HCT116 (cell line): Measurements from ENCODE around the gene GFPT2. TPM values are rescaled to one million over a fixed set of nuclear protein-coding genes. Genes with fewer than 3 reads are reported as not detected.

ENCODE experiments used
- total RNA-seq: library from RNA; stranded (reverse); gene quantifications from one replicate; pipeline ENCODE4 v1.2.1, GENCODE V29; 2021; ENCODE audit not compliant: unreplicated experiment

Gene GFPT2
- total RNA-seq, 1 experiment from 2014 or later: 16.1 TPM

Other genes with a start within 250 kb of the GFPT2 start
- gene RASGEF1C, start 144.1 kb downstream of the GFPT2 start, total RNA-seq: 1.2 TPM
- gene MAPK9, start 61.3 kb downstream of the GFPT2 start, total RNA-seq: 43.4 TPM
- 59.1 TPM for gene CNOT6, start 141.0 kb upstream of the GFPT2 start, total RNA-seq
- gene SCGB3A1, start 238.2 kb upstream of the GFPT2 start, total RNA-seq: not detected